GM03348 (cell line): ENCODE data around the gene ARHGEF6.
A peak's percentile ranks its signal among the peaks of the same experiment; 100 is the strongest.

ENCODE experiments used
- DNase-seq: peaks from one replicate; pipeline ENCODE4 v3.0.0; 2012; ENCODE audit warnings: low spot score

ARHGEF6 gene

GRCh38 chrX:136694431-136695087, 86.2 kb downstream of the ARHGEF6 start:
- DNase-seq = peak; percentile 53

- no peak for DNase-seq
These were observed 88.5 kb downstream of the ARHGEF6 start for GRCh38 chrX:136692271-136692670.

- no peak for DNase-seq
These were observed 89.5 kb downstream of the ARHGEF6 start for GRCh38 chrX:136691028-136691809.

GRCh38 chrX:136689436-136689835, 91.3 kb downstream of the ARHGEF6 start:
- DNase-seq = no peak

DNA sequence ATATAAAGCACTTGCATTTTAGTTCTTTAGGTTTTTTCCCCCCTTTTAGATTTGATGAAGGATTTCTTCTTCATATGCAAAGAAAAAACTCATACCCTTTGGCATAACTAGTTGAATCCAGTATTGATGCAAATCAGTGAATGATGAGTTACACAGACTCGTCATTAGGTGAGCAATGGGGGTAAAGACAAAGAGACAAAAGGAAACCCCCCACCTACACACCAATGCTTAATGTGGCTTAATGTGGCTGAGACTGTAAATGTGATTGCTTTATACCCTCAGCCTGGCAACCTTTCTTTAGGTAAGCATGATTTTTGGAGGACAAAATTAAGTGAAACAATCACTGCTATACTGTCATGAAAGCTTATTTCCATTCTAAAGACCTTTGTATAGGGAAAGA, 93.3 kb downstream of the ARHGEF6 start:
- DNase-seq = no peak

GRCh38 chrX:136684120-136684519, 96.6 kb downstream of the ARHGEF6 start:
- DNase-seq = no peak

DNA sequence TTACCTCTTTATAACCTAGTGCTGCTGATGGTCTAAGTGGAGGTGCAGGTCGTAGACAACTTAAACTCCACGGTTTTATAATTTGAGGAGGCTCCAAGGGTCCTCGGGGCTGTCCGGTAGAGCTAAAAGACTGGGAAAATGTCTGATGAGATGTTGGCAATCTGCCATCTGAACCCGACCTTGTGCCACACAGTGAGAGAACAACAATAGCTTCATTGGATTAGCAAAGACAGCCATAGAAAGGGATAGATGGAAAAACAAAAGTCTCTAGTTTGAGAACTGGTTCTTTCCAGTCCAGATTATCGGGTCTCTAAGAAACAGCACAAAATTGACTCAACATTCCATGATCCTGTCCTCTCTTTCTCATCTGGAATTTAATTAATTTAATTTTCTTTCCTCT, 101.2 kb downstream of the ARHGEF6 start:
- no peak for DNase-seq

GRCh38 chrX:136674270-136674985, 106.3 kb downstream of the ARHGEF6 start:
- no peak for DNase-seq

DNA sequence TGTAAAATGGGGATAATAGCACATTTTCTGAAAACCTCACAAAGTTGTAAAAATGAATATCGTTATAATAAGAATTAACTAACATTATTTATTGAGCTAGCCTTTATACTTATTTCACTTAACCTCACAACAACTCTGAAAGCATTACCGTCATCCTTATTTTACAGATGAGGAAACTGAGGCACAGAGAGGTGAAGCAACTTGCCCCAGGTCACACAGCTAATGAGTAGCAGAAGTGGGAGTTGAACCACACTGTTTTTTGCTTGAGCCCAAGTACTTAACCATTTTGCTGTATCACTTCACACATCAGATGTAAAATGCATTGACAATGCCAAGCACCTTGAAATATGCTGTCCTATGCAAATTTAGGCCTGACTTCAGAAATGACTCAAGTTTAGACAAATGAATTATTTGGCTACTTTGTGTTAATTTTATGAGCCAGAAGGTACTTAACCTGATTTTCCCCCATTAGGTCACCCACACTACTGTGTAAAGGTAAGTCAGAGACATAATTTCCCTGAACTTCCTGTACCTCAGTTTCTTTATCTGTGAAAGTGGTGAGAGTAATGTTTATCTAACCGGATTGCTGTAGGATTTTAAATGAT, 109.6 kb downstream of the ARHGEF6 start:
- DNase-seq = no peak

- DNase-seq = no peak
These were observed 113.1 kb downstream of the ARHGEF6 start for GRCh38 chrX:136667446-136668168.

GRCh38 chrX:136666088-136666487, 114.6 kb downstream of the ARHGEF6 start:
- no peak for DNase-seq

DNA sequence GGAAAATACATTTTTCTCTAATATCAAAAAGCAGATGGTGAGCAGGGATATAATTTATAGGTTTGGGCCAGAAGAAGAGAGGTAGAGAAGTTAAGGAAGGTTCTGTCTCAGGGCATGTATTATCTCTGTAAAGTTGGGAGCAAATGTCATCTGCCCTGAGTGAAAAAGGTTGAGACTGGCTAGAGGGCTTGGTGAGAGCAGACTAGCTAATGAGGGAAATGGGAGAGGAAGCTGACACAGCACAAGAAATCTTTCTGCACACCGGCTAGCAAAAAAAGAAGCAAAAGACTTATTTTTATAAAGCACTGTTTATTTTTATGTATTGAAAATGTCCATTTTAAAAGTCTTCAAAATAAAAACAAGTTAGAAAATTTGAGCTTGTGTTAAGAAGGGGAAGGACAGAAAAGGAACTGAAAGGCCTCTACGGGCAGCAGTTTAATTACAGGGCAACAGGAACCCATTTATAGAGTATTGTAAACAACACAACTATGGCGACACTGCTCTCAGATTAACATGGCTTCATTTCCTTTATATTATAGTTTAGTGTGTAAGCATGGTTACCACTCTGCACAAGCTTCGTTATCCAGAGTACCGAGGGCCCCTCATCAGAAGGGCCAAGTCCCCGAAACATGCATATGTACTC, 115.4 kb downstream of the ARHGEF6 start:
- DNase-seq = no peak

DNA sequence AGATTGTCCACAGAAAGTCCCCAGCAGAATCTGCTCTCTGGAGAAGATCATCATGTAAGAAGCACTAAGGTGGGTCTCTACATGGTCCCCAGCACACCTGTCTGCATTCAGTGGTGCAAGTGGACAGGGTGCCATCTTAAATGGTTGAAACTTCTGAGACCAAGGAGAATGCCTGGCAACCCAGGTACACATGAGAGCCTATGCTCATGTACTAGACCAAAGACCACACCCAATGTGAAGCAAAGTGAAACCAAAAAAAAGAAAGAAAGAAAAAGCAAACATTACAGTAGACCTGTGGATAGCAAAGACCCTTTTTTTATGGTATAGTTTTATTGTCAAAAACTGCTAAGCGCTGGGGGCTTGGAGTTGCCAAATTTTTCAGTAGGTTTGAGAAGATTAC, 117.8 kb downstream of the ARHGEF6 start:
- DNase-seq = no peak

DNA sequence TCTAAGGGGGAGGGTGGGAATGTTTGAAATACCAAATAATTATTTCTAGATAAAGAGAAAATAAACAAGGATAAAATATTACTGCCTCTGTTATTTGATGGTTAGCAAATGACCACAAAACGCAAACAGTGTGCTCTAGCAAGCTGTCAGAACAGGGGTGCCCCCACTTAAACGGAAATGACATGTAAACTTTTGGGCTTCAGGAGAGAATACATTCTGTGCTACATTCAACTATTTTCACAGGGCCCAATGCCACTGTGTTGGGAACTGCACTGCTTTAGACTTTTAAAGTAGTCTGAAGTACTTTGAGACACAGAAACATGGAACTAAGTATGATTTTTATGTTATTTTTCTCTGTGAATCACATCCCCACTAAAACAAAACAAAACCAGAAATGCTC, 118.6 kb downstream of the ARHGEF6 start:
- no peak for DNase-seq

DNA sequence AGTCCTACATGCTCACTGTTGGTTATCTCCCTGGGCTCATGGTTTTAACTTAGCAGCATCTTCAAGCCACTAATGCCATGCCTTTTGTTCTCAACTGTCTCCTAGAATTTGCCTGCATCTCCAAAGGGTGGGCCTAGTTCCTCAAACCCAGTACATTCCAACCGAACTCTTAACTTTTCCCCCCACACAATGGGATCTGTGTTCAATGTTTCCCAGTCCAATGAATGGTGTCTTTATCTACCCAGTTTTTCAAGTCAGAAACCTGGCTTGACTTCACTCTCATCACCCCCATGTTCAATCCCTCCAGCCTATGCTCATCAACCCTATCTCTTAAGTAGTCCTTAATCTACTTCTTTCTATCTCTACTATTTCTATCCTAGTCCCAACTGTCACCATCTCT, 119.8 kb downstream of the ARHGEF6 start:
- no peak for DNase-seq

DNA sequence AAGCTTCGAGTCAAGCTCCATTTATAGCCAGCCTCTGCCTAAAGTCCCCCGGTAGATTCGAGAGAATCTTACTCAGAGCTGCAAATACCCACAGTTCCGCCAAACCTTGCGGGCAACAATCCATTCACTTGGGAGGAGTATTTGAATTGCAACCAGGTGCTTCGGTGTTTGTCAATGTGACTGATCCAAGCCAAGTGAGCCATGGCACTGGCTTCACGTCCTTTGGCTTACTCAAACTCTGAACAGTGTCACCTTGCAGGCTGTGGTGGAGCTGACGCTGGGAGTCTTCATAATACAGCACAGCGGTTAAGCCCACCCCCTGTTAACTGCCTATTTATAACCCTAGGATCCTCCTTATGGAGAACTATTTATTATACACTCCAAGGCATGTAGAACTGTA, 121.6 kb downstream of the ARHGEF6 start:
- no peak for DNase-seq

DNA sequence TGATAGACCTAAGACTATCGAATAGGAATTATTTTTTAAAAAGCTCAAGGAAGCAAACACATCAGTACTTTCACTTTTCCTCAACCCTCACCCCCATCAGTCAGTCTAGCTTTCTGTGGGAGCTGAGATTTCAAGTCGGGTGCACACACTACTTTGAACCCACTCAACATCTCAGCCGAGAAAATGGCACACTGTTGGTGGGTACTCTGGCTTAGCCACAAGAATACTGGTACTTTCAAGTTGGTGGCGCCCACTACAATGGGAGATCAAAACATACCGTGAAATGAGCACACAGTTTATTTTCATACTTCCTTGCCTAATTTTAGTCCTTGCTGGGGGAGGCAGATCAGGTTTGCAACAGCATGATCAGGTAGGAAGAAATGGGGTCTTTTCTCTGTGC, 122.6 kb downstream of the ARHGEF6 start:
- DNase-seq = no peak

DNA sequence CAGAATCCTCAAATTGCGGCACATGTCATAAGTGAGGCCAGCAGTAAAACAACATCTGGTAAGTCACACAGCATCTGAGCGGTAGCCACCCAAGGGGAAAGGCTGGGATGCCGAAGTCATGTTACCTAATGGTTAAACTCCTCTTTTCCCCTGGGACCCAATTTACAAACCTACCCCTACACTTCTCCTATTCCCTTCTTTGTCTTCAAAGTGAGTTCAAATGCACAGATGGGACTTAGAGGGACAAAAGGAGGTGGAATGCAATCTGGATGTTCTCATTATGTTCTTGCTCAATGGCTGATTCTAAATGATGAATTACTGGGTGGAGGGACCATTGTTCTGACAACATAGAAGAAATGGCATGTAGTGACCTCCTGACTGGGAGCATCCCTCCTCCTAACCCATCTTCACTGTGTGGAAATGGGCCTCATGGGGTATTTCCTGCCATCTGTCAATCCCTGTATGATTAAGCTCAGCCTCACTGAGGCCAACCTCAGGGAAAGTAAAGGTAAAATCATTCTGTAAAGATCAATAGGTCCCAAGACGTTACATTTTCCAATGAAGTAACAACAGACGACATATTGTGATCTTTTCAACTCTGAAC, 124.3 kb downstream of the ARHGEF6 start:
- DNase-seq = no peak

GRCh38 chrX:136652822-136653723, 127.7 kb downstream of the ARHGEF6 start:
- DNase-seq = no peak

DNA sequence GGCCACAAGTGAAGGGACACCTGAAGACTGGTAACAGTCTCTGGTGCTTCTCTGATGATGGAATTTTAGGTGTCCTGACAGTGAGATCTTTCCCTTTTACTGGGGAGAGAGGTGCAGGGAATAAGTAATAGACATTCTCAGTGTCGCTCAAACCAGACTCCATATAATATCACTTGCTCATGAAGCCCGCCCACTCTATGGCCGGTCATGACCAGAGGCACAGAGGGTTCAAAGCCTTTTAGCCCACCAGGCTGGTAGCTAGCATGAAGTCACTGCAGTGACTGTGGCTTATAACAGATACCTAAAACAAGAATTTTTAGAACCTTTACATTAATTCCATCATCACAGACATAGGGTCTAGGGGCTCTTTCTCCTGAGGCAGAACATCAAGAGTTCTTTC, 129.9 kb downstream of the ARHGEF6 start:
- no peak for DNase-seq
